Fibroblast of upper back skin (primary cell): ENCODE measurements around the gene ADARB1.
"Not testable (repeated sequence)": the region's sequence is repeated elsewhere in the genome, so short reads cannot be mapped to it uniquely, and the experiment has no call there.

Experiments used
- DNase-seq: peaks from one replicate; pipeline ENCODE4 v3.0.0-alpha.2; 2013

The ADARB1 gene, protein sequence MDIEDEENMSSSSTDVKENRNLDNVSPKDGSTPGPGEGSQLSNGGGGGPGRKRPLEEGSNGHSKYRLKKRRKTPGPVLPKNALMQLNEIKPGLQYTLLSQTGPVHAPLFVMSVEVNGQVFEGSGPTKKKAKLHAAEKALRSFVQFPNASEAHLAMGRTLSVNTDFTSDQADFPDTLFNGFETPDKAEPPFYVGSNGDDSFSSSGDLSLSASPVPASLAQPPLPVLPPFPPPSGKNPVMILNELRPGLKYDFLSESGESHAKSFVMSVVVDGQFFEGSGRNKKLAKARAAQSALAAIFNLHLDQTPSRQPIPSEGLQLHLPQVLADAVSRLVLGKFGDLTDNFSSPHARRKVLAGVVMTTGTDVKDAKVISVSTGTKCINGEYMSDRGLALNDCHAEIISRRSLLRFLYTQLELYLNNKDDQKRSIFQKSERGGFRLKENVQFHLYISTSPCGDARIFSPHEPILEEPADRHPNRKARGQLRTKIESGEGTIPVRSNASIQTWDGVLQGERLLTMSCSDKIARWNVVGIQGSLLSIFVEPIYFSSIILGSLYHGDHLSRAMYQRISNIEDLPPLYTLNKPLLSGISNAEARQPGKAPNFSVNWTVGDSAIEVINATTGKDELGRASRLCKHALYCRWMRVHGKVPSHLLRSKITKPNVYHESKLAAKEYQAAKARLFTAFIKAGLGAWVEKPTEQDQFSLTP

DNA sequence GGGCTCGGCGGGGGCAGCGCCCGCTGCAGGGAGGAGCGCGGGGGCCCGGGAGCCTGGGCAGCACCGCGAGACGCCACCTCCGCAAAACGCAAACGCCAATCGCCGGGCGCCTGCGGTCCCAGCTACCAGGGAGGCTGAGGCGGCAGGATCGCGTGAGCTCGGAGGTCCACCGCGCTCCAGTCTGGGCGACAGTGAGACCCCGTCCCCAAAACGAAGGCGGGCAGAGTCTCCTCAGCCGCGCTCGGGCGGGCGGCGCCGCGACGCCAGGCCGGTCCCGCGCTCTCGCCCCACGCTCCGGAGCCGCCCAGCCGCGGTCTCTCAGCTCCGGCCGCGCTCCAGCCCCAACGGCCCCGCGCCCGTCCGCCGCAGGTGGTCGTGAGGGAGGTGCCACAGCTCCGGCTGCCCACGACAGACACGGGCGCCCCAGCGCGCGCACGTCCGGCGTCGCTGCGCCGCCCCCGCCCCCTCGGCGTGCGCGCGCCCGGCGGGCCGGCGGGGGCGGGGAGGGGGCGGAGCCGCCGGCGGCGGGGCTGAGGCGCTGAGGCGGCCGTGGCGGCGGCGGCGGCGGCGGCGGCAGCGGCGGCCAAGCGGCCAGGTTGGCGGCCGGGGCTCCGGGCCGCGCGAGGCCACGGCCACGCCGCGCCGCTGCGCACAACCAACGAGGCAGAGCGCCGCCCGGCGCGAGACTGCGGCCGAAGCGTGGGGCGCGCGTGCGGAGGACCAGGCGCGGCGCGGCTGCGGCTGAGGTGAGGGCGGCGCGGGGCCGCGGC, at the start of gene ADARB1:
Gene ADARB1 (plus strand): TSS at position 533 of the 770 bp plus-strand sequence. CDS start 97,077 bp downstream, outside the sequence.
- peak; percentile 57 for DNase-seq

DNA sequence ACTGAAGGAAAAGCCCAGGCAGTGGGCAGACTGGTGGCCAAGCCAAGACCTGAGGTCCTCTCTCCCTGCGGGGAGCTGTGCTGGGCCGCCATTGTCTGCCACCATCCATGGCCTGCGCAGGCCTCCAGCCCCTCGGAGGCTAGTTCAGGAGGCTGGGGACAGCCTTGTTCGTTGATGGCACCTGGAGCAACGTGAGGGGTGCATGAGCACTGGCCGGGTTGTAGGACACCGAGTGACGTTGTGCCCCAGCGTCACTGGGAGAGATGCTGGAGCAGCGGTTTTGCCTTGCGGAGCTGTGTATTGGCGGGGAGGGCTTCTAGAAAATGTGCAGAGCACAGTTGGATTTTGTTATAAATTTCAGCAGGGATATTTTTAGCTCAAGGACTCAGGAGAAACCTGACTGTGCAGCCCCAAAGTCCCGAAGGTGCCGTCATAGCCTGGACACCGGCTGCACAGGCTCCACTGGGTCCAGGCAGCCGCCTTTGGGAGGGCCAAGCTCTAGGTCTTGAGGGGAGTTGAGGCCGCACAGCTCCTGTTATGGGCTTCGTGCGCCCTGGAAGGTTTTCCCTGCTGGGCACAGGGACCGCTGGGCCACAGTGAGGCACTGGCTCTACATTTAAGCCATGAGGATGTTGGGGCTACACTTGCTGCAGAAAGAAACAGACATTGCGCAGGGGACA, 48.2 kb upstream of the ADARB1 start:
- DNase-seq, result no peak

DNA sequence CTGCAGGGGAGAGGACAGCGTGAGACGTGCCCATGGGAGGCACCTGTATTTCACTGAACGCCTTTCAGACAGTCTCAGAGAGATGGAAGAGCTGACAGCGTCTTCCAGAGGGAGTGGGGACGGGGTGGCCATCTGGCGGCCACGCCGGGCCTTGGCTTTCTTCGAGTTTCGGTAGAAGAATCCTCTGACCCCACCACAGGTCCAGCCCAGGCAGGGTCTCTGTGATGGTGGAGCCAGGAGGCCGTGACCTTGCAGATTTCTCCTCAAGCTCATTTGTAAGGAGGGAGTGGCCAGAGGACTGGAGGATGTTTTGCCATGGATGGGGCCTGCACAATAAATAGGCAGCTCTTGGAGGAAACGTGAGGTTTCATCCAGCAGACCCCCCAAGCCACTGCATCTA, 47.6 kb upstream of the ADARB1 start:
- DNase-seq, result no peak

DNA sequence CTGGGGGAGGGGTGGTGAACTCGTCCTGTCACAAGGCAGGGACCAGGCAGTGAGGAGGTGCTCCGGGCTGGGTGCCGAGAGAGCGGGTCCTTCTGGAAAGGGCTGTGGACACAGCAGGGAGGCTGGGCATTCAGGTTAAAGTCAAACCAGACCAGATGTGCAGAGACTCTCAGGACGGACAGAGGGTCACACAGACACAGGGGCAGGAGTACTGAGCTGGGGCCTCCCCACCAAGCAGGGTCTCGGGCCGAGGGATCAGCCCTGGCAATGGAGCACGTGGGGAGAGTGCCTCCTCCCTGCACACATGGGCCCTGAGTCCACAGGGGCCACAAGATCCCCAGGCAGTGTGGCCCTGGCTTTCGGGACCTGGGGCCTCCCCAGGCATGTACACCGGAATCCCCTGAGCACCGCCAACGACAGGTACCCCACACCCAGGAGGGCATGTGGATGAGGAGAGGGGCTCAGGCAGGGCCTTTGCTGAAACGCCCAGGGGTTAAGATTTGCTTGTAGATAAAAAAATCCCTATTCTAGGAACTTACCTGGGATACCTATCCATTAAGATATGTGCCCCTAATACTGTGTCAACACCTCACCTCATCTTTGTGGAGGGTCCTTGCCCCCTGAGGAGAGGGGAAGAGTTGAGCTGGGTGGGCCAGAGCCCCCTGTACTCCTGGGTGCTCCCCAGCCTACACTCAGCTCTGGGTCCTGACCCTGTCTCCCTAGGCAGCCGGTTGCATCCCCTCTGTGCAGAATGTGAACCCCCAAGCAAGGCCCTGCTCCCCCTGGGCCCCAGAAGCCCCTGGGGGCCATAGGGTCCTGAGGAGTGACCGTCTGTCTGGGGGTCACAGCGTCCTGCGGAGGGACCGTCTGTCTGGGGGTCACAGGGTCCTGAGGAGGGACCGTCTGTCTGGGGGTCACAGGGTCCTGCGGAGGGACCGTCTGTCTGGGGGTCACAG, 46.9 kb upstream of the ADARB1 start:
- no peak for DNase-seq

DNA sequence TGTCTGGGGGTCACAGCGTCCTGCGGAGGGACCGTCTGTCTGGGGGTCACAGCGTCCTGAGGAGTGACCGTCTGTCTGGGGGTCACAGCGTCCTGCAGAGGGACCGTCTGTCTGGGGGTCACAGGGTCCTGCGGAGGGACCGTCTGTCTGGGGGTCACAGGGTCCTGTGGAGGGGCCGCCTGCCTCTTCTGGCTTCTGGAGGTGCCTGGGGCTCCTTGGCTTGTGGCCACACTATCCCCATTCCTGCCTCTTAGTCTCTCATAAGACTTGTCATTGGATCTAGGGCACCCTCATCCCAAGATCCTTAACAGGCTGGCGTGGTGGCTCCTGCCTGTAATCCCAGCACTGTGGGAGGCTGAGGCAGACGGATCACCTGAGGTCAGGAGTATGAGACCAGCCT, 45.7 kb upstream of the ADARB1 start:
- DNase-seq, result not testable (repeated sequence)

DNA sequence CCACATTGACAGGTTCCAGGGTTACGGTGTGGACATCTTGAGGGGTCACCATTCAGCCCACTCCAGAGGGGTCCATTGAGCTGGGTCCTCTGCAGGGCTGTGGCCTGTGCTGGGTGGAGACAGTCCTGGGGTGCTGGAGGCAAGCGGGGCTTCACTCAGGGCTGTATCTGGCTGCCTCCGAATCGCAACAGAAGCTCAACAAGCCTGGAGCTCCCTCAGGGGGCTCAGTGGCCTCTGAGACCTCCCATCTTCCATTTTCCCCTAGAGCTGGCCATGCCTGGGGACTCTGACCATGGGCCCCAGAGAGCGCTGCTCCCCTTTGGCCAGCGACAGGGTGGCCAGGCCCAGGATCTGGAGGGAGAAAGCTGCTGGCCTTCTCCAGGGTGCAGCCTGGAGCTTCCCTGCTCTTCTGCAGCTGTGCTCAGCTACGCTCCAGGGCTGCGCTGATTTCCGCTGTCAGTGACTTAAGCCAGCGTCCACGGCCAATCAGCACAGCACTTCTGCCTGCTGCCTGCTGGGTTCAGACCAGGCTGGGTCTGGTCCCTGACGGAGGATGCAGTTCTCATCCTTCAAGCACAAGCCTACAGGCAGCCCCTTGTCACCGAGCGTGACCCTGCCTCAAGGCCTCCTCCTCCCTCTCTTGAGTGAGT, 45.0 kb upstream of the ADARB1 start:
- DNase-seq, result peak; percentile 55

DNA sequence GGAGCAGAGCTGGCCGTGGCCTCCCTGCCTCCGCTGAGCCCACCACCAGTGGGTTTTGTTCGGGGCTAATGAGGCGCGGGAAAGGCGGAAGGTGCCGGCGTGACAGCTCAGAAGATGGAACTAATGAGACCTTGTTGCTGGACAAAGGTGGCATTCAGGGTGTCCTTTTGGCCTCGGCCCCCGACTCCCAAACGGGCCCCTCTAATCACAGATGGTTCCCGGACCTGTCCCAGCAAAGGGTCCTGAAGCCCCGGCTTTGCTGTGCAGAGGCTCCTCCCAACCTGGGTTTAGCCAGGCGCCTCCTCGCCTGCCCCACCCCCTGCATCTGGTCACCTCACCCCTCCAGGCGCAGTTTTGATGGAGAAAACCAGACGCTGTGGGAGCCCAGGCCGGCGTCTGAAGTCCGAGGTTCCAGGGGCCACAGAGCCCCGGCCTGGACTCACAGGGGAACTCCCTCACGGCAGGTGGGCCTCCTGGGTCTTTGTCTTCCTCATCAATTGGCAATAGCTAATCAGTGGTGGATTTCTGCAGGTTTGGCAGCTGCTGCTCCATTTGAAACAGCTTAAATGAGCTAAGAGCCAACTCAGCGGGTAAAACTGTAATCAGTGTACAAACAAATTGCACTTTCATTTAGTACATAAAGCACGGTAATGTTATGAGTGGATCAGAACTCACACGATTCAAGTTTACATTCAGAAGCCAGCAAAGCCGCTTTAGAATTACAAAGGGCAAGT, 44.3 kb upstream of the ADARB1 start:
- no peak for DNase-seq

DNA sequence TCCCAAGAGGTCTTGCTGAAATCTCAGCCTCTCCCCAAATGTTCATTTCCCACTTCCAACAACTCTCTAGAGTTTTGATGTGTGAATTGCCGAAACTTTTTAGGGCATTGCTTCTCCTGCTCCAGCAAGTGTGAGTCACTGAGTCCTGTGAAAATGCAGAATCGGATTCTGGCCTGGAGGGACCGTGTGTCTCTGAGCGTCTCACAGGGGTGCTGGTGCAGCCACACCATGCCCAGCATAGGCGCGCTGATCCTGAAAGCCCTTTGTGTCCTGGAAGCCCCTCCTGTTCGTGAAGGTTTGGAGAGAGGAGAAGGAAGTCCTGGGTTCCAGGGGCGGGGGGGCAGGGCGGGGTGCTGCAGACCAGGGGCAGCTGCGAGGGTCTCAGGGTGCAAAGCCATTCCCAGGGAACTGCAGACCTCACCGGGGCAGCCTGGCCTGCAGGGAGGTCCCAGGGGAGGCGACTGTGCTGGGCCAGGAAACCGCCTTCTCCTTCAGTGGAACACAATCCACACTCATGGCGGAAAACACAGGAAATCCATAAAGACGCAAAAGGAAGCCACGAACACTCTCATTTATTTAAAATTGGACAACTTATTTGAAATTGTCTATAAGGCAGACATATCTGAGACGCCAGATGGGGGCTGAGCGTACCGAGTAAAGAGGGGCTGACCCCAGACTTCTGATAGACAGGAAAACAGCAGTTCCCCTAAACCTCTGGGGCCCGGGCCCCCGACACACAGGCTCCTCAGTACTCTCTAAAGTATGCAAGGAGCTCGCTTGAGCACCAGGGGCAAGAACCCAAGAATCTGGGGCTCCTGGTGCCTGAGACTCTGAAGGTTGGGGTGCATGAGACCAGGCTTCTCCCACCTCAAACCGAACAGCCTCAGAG, 43.5 kb upstream of the ADARB1 start:
- DNase-seq, result peak; percentile 26

DNA sequence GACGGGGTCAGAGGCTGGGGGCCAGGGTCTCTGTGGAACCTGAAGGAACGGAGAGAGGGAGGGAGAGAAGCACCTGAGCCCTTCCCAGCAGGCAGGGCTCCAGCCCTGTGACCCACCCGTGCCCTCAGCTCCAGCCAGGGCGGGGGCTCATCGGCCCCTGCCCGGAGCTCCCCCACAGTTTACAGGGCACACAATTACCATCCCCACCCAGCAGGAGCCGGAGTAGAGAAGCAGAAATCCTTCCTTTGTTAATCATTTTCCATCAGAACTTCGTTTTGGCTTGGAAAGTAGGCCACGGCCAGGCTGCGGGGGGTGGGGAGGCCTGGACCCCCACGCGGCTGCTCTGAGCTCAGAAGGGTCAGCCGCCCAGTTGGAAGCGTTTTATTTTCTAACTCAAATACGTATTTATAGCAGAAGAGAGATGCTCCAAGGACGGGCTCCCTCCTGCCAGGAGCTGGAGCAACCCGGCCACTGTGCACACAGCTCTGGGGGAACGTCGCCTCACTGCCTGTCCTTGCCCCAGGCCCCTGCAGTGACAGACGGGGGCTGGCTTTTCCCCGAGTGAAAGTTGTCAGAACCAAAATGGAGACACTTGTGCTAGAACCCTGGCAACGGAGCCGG, 42.7 kb upstream of the ADARB1 start:
- no peak for DNase-seq

DNA sequence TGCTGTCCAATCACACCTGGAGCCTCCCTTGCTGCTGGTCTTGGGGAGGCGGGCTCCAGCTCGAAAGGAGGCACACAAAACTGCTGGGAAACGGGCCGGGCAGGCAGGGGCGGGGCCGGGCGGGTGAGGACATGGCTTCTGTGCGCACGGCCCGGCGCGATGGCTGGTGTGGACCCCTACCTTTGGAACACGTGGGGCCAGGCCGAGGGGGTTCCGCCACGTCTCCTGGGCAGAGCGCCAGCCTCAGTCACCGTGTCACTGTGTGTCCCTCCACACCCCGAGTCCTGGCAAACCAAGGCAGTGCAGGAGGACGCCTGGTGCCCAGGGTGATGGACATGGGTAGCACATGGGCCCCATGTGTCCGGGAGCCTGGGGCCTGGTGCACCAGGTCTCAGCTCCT, 42.0 kb upstream of the ADARB1 start:
- no peak for DNase-seq

DNA sequence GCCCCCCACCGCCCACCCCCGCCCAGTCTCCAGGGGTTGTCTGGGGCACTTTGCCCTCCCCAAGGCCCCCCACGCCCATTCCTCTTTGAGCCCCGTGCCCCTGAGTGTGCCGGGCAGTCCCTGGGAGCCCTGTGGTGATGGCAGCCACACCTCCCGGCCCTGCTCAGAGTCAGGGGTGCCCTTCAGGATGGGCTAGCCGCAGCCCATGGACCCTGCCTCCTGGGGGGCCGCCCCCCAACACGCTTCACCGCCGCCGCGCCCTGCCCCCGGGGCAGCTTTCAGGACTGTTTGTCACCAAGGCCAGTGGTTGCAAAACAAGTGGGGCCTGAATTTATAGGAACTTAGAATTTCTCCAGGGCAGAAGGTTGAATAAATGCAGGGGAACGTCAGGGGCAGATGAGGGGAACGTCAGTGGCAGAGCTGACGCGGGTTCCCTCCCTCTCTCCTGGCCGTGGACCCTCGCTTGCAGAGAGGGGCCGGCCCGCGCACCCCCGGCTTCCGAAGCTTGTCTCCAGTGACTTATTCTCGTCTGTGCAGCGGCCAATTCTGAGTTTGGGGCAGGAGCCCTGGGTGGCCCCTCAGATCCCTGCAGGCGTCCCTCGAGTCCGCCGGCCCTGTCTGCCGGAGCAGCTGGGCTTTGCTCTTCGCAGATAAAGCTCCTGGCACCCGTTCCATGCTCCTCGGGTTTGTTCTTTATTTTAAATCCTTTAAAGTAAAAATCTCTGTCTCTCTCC, 41.2 kb upstream of the ADARB1 start:
- no peak for DNase-seq

DNA sequence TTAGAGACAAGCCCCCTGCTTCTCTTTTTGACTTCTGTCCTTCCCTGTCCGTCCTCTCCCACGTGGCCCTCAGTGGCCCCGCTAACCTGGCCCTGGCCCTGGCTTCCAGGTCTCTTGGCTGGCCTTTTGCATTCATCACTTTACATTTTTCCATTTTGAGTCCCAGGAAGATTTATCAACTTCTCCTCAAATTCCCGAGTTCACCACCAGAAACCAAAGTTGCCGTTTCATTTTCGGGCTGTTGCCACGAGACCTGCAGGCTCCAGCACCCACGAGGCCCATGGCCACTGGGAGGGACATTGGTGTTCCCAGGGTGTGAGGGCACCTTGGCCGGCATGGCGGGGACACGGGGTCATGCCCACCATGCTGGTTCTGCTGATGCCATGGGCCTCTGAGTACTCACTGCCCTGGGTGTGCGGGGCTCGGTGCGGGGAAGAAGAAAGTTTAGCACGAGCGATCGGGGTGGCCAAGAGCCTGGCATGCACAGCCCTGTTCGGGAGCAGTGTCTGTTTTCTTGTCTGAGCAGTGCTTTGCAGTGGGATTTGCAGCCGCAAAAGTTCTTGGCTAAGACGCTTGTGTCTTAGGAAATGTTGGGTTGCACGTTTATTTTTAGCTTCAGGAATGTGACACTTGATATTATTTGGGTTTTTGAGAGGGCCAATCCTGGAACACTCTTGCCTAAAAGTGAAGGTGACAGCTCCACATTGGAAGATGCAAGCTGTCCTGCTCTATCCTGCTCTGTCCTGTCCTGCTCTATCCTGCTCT, 40.4 kb upstream of the ADARB1 start:
- DNase-seq, result peak; percentile 71

DNA sequence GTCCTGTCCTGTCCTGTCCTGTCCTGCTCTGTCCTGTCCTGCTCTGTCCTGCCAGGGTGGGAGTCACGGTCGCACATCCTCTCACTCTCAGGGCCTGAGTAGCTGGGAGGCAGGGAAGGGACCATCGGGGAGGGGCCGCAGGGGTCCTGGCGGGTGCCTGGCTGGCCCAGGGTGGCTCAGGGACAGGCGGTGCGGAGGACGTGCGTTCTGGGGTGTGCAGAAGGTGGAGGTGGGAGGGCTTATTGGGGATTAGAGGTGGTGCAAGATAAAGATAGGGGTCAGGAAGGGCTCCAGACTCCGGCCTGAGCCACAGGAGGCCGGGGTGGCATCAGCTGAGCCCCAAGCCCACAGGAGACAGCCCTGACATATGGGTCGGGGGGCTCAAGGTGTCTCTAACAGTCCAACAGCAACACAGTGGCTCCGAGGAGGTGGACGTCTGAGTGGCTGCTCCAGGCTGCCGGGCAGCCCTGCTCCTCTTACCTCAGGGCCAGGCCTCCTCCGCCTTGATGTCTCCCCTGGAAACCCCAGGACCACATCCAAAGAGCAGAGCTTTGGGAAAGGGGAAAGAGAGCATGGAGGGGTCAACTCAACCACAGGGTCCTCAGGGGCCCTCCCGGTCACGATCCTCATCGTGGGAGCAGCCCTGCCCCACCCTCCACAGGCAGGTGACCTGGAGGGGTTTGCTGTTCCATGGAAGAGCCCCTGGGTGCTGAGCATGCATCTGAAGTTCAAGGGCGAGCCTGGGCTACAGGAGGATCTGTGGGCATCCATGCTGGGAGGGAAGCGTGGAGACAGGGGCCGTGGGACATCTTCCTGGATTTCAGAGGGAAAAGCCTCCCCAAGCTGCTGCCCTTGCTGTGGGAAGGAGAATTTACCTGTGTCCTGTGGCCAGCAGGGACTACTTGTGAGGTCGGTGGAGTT, 39.6 kb upstream of the ADARB1 start:
- DNase-seq, result no peak

DNA sequence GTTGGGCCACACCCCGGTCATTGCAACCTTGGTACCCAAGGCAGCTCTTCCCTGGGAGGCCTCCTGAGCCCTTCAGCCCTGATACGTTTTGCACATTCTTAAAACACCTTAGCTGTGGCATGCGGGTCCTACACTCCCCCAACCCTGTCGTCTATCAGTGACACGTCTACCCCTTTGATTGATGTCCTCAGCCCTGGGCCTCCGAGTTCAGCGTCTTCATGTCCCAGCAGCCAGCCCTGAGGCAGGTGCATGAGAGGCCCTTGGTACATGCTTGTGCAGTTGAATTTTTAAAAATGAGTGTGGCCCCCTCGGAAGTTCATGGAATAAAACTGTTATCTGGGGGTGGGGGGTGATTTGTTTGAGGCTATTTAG, 38.9 kb upstream of the ADARB1 start:
- no peak for DNase-seq

DNA sequence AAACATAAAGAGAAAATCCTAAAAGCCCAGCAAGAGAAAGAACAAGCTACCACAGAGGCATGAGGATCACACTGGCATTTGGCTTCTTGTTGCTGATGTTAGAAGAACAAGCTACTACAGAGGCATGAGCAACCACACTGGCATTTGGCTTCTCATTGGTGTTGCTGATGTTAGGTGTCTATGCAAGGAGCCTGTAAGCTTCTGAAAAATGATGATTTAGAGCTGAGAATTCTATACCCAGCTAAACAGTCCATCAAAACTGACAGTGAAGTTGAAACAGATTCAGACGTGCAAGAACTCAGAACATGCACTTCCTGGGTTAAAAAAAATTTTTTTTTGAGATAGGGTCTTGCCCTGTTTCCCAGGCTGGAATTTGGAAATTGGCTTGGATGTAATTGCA, 37.8 kb upstream of the ADARB1 start:
- DNase-seq, result no peak

DNA sequence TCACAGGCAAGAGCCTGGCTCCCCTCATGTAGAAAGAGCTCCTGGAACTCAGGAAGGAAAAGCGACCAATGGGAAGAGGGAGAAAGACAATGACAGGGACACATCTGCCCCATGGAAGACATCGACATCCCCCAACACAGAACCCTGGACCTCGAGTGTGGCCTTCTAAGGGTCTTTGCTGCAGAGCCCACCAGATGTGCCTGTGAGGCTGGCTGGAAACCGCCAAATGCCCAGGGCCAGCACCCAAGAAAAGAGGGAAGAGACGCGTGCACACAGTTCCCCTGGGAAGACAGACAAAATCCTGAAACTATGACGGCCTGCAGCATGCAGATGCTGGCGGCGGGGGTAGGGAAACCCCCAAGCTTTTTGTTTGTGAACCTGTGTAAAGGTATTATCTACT, 36.4 kb upstream of the ADARB1 start:
- DNase-seq, result no peak
